Endometrial microvascular endothelial cells (primary cell): ENCODE data around the gene BANP. TPM values are rescaled to one million over a fixed set of nuclear protein-coding genes. Genes with fewer than 3 reads are reported as not detected.

ENCODE experiments used
- in situ Hi-C: cut with HindIII; loops from 2 replicates; pipeline ENCODE4 v1.10.0; 2017; ENCODE audit warnings: low sequenced_read_pairs, low pct_unique_long_range_greater_than_20kb; ENCODE audit errors: inconsistent ontology term
- total RNA-seq: library from RNA; depleted of rRNA; stranded (reverse); fragments of >200 nt; gene quantifications from one replicate; pipeline ENCODE4 v1.2.3, GENCODE V29; 2015; ENCODE audit errors: inconsistent ontology term

The BANP gene
- total RNA-seq, 1 donor from 2014 or later: 18.8 TPM

GRCh38 chr16:87946596-87947347, 4.5 kb upstream of the BANP start:
- in situ Hi-C loops: no loop called here

DNA sequence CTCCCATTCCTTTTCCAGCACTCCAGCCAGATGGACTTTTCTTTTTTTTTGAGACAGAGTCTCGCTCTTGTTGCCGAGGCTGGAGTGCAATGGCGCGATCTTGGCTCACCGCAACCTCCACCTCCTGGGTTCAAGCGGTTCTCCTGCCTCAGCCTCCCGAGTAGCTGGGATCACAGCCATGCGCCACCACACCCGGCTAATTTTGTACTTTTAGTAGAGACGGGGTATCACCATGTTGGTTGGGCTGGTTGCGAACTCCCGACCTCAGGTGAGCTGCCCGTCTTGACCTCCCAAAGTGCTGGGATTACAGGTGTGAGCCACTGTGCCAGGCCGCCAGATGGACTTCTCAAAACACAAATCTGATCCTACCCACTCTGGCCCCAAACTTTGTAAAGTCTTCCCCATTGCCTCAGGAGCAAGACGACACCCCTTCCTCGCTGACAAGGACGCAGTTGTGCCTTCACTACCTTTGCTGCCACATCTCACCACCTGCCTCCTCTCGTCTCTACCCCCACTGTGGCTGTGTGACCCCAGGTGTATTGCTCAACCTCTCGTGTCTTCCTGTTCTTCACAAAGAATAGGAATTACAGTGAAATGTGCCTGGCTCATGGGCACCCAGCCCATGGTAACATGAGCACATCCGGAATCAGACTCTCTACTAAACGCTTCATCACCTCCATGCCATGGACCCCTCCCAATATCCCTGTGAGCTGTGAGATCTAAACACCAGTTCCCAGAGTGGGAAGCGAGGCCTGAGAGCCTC, 3.7 kb upstream of the BANP start:
- in situ Hi-C loops: no loop called here

DNA sequence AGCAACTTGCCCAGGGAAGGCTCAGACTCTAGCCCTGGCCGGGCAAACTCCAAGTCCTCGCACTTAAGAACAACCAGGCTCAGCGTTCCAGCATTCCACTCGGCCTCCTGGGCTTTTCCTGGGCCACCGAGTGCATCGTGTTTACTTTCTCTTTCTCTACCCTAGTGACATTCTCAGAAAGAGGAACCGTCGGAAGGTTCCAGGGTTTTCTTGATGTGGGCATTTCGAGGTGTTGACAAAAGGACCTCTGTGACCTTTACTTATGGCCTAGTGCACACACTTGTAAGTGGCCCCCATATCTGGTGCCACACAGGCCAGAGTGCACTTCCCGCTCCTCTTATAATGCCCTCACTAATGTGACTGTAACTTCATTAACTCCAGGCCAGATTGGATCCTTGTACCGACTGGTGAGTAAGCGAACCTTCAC, 3.1 kb upstream of the BANP start:
- in situ Hi-C loops: no loop called here

DNA sequence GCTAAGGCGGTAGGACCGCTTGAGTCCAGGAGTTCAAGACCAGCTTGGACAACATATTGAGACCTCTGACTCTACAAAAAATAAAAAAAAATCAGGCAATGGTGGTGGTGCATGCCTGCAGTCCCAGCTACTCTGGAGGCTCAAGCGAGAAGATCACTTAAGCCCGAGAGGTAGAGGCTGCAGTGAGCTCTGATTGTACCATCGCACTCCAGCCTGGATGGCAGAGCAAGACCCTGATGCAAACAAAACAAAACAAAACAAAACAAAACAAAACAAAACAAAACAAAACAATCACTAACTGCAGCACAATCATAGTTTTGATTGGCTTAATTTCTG, 2.5 kb upstream of the BANP start:
- in situ Hi-C loops: no loop called here

GRCh38 chr16:87949071-87949744, 2.0 kb upstream of the BANP start:
- in situ Hi-C loops: no loop called here

DNA sequence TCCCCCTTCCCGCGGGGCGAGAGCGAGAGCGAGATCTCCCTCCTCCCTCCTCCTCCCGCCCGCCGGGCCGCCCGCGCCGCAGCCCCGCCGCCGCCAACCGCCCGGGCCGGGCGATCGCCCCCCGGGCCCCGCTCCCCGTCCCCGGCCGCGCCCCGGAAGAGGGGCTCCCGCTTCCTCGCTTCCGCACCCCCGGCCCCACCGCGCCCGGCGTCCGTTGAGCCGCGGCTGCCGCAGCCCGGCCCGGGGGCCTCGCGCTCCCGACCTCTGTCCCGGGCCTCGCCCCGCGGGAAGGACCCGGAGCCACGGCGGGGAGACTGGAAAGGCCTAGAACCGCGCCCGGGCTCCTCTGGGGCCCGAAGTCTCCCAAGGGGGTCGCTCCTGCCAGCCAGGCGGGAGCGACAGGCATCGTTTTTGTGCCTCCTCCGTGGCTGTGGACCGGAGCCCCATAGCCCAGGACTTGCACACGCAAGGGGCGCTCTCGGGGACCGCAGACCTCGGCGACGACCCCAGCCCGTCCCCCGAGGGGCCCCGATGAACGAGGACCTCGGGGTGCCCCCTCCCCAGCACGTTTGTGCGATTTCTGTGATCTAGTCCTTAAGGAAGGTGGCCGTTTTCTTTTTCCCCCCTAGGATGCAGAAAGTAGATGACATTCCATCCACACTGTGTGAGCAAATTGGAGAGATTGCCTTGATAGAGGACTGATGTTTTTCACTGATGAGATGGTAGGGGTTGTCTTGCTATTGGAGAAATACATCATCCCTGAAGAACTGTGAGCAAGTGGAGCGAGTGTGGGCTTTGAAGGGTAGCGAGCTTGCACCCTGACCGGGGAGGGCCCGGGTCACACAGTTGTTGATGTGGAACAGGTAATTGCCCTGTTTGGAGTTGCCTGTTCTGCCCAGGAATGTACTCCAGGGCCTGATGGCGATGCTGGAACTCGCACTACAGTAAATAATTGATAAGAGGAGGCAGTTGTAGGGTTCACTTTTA, 611 bp downstream of the BANP start:
- in situ Hi-C loops: no loop called here

DNA sequence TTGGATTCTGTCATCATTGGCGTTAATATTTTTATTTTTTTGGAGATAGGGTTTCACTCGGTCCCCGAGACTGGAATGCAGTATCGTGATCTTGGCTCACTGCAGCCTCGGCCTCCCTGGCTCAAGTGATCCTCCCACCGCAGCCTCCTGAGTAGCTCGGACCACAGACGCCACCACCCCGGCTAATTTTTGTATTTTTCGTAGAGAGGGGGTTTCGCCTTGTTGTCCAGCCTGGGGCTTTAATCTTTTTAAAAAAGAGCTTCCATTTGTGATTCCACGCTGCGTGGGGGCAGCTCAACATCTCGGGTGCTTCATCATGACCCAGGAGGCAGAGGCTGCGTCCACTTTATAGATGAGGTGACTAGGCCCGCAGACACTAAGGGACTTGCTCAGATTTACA, 1.5 kb downstream of the BANP start:
- in situ Hi-C loops: no loop called here

GRCh38 chr16:87953308-87954215, 2.3 kb downstream of the BANP start:
- in situ Hi-C loops: no loop called here

DNA sequence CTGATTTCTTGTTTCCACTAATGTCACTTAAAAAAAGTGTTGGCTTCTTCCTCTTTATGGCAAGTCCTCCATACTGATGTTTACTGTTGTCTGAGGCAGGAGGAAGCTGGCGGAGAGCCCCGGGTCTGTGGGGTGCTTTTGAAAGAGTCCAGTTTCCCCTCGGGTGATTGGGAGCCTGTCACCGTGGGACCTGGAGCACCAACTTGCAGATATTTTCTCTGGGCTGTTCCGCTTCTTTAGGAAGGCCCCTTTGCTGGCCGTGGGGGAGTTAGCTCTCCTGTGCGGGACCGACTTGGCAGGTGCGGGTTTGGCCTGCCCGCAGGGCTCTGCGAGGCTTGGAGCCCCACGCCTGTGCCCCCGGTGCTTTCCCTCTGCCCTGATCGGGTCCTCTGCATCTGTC, 3.1 kb downstream of the BANP start:
- in situ Hi-C loops: no loop called here

DNA sequence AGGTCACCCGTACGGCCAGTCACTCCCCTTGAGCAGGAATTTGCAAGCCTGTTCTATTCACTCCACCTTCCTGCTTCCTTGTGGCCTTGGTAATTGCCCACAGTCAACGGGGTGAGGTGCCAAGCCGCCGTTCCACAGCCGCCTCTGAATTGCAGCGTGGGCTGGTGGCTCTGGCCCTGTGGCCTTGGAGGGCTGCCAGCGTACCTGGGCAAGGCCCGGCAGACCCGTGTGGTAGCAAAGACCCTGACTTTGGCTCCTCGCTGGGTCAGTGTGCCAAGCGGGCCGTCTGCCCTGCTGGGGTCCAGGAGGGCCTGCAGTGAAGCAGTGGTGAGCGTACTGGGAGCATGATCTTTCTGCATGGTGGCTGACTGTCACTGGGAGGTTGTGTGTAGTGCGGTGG, 3.6 kb downstream of the BANP start:
- in situ Hi-C loops: no loop called here

DNA sequence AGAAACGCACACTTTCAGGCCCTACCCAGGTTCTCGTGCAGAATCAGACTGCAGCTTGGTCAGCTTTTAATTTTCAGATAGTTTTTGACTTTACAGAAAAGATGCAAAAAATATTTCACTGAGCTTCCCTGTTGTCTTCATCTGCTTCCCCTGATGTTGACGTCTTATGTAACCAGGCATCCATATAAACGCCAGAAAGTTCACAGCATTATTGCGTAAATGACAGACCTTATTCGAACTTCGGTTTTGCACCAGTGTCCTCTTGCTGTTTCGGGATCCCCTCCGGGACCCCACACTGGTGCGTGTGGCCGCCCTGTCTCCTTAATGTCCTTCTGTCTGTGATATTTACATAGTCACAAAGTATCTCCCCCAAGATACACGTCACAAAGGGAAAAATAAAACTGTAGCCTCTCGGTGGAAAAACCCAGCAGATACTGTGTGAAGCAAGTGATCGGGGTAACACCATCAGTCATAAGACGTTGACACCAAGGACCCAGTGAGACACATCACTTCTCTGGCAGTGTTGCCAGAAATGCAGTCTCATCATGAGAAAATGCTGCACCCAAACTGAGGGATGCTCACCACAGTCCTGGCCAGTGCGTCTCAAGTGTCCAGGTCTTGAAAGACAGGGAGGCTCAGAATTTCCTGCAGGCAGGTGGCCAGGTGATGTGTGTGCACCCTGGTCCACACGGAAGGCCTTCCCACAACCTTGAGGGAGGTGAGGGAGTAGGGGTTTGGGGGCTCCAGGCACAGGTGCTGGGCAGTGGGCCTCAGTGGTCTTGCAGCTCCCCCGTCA, 4.3 kb downstream of the BANP start:
- in situ Hi-C loops: no loop called here

DNA sequence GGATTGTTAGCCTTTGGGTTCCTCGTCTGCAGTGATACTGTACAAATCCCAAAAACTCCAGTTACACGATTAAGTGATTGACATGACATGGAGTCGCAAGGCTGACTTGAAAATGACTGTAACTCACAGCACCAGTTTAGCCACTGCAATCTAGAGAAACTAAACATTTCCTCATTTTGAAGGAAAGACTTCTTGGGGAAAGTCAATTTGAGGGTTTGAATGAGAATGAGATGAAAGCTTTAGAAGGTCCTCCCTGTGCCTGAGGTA, 4.8 kb downstream of the BANP start:
- in situ Hi-C loops: no loop called here

GRCh38 chr16:87956365-87957231, 5.4 kb downstream of the BANP start:
- in situ Hi-C loops: no loop called here

DNA sequence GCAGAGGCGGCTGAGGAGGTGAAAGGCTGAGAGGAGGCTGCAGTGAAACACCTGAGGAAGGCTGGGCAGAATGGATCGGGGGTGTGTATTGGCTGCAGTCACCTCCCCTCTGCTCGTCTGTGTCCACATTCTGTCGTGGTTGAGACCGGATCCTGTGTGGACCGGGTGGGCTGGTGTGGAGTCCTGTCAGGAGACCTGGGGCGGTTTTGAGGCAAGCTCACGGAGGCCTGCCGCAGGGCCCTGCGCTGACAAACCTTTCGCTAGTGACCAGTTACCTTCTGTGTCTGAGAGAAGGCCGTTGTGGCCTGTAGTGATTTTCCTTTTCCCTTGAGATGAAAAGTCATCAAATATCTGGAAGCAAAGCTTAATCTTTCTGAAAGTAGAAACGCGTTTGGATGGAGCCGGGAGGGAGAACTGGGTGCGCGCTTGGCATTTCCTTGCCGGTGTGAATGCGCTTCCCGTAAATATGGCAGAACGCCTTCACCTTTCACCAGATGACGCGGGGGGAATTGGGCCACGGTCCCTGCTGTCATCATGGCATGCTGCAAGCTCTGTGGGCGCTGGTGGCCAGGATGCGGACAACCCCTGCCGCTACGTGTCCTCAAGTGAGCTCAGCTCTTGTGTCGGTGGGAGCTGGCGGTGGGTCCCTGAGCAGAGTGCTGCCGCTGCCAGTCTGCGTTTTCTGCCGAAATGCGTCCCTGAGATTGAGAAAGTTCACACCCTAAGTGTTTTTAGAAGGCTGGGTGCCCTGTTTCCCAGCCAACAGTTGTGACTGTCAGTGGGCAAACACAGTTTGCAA, 6.3 kb downstream of the BANP start:
- in situ Hi-C loops: no loop called here

DNA sequence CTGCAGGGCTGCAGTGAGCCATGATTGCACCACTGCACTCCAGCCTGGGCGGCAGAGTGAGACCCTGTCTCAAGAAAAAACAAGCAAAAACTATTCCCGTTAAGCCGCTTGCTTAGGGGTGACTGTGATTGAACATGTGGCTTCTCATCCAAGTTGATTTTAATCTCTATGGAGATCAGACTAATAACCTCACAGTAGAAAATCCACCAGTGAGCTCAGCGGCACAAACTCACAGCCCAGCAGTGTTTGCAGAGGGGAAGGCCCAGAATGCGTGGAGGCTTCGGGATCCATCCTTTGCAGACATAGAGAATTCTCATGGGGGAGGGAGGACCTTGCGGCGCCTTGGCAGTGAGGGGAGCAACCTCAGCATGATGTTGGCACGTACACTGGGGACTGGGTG, 7.4 kb downstream of the BANP start:
- in situ Hi-C loops: no loop called here
